Psoas muscle (tissue), 8 donors: Measurements from ENCODE around the gene ZNF394. TPM values are rescaled to one million over a fixed set of nuclear protein-coding genes. Genes with fewer than 3 reads are reported as not detected.

ENCODE experiments used
- ATAC-seq, 4 donors: fragments of 200-7000 bp; cut with Tn5 transposase; one replicate each; pipeline ENCODE4 v1.9.1; 2020; ENCODE audit warnings: moderate library complexity in 3 of 4, mild to moderate bottlenecking in 2 of 4
- DNase-seq, 2 donors: peaks; one replicate each; pipeline ENCODE4 v3.0.0-alpha.2; 2020
- H3K27ac ChIP-seq: fragments of 200-600 bp; one replicate; pipeline ENCODE4 v1.8.0; 2022
- H3K27me3 ChIP-seq, 3 donors: fragments of 200-600 bp in 1 of 3; one replicate each; pipeline versions ENCODE4 v1.6.1 to v1.8.0; 2013 to 2022; ENCODE audit warnings: low read length in 2 of 3, mild to moderate bottlenecking in 2 of 3, moderate library complexity in 1 of 3; ENCODE audit not compliant: insufficient read depth in 3 of 3
- H3K36me3 ChIP-seq, 2 donors: fragments of 200-600 bp in 1 of 2; one replicate each; pipeline versions ENCODE4 v1.6.1 to v1.8.0; 2013 to 2022; ENCODE audit warnings: low read depth in 1 of 2, mild to moderate bottlenecking in 1 of 2, moderate library complexity in 1 of 2; ENCODE audit not compliant: insufficient read depth in 1 of 2
- H3K4me1 ChIP-seq: fragments of 200-600 bp; one replicate; pipeline ENCODE4 v1.8.0; 2022
- H3K4me3 ChIP-seq: fragments of 200-600 bp; one replicate; pipeline ENCODE4 v1.8.0; 2022; ENCODE audit warnings: mild to moderate bottlenecking
- H3K9me3 ChIP-seq: fragments of 200-600 bp; one replicate; pipeline ENCODE4 v1.8.0; 2022
- CTCF ChIP-seq: fragments of 200-600 bp; IDR thresholded peaks from one replicate; pipeline ENCODE4 v1.8.0; 2022; ENCODE audit warnings: antibody characterized with exemption
- WGBS, 3 donors: extraction: QIAGEN DNeasy Blood & Tissue Kit; methylation state at CpG; one replicate each; pipeline versions ENCODE4 v1.1.6 to v1.1.7; 2013; 5-methylcytosine and 5-hydroxymethylcytosine counted together
- intact Hi-C, 2 donors: fragments of 100-400 bp; cut with DNase I; formaldehyde crosslinking; loops; one replicate each; pipeline versions ENCODE4 v1.11.0 to v1.14.2; 2022
- polyA plus RNA-seq, 3 donors: library from polyadenylated mRNA; stranded (reverse); fragments of 200-250 nt; gene quantifications; one replicate each; pipeline ENCODE4 v1.2.3, GENCODE V29; 2013
- total RNA-seq, 4 donors: library from RNA; stranded (reverse); fragmentation: NEBNext Ultra II Directional in 2 of 4; extraction: Animal tissue kit (Norgen Biotek cat#: 25700) in 2 of 4; gene quantifications; one replicate each; pipeline versions ENCODE4 v1.2.1 to v1.2.4, GENCODE V29; 2021 to 2023
- donor health status: healthy with polysubstance abuse.
- donor health status: DM: no; HTN: no; CAD: no; lungs with moderate emphysema.
- donor health status: Bipolar disorder and iron deficiency.
- donor health status: healthy.
- donor health status: DM: yes; HTN: yes; CAD: no.
- donor health status: DM: no; HTN: no; CAD: no.
- donor health status: DM: no; HTN: no; CAD: no.
- donor health status: DM: yes; HTN: yes; CAD: no.

ZNF394 gene
- total and polyA plus RNA-seq, 7 donors = 9.9 to 17.4 (median 15.9) TPM

DNA sequence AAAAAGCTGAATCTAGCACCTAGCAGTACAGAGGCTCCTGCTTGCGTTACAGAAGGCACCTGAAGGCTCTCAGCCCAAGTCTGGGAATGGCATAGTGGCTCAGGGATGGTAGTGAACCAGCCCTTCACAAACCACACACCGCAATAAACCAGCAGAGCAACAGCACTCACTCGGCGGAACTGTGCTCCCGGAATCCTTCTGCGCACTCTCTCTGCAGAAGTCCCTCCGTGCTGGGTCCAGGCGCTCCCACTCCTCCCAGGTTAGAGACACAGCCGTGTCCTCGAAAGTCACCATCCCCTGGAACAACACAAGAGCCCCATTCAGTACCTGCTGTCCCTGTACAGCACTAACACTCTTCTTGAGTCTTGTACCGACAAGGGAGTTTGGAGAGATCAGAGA lies 1.5 kb downstream of the ZNF394 start:
- Histone ChIP-seq H3K4me1 (peaks cover 24% of the 10 kb centered on the region), H3K27ac (peak overlapping the region; percentile 95), H3K27me3 (no peaks in the 10 kb centered on the region), H3K4me3 (peak overlapping the region; percentile 74), H3K9me3 (peaks cover 13% of the 10 kb centered on the region), H3K36me3 (peaks cover 12 to 49% of the 10 kb centered on the region in 2 donors)
- no peak for TF ChIP-seq CTCF
- intact Hi-C loops = no loop called here
- 69 to 74% (median 69%) methylated on average over 11 of the region's 11 CpGs for WGBS, 3 donors
- peak in 1 of 2 donors; percentile 15 for DNase-seq
- no peak for ATAC-seq

DNA sequence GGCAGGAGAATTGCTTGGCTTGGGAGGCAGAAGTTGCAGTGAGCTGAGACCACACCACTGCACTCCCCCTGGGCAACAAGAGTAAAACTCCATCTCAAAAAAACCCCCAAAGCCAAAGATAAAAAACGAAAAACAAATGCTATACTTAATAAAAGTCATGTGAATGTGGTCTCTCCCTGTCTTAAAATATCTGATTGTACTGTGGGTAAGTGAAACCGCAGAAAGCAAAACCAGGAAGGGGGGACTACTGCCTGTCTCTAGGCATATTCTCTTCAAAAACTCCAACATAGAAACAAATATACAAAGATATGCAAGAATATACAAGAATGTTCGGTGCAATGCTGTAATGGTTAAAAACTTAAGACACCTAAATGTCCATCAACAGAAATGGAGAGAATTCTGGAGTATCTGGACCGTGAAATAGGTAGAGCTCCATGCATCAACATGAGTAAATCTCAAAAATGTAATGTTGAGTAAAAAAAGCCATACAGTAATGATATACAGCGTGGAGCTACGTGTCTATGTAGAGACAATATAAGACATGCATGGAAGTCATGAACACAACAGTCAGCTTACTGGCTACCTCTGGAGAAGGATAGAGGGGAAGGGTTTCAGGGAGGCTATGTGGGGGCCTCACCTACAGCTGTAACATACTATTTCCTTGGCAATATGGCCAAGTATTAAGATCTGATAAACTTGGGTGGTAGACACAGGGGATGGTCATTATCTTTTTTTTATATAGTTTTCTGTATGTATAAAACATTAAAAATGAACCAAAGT lies 2.1 kb downstream of the ZNF394 start:
- intact Hi-C loops = no loop called here
- H3K27me3 ChIP-seq = no peaks in the 10 kb centered on the region
- H3K4me3 ChIP-seq = peak overlapping the region; percentile 74
- ATAC-seq (no peak), DNase-seq (no peak)
- peaks cover 24% of the 10 kb centered on the region for H3K4me1 ChIP-seq
- no peak overlapping the region for H3K27ac ChIP-seq
- TF ChIP-seq CTCF = no peak
- WGBS, 3 donors = 84 to 86% (median 85%) methylated on average over 6 of the region's 6 CpGs
- peaks cover 15 to 55% of the 10 kb centered on the region in 2 donors for H3K36me3 ChIP-seq
- peaks cover 19% of the 10 kb centered on the region for H3K9me3 ChIP-seq

- whole genome bisulfite sequencing, 3 donors = 95 to 100% (median 97%) methylated on average over 6 of the region's 6 CpGs
- intact Hi-C loops = no loop called here
- Histone ChIP-seq H3K4me3 (no peak overlapping the region), H3K27ac (no peak overlapping the region), H3K36me3 (peaks cover 19 to 72% of the 10 kb centered on the region in 2 donors), H3K27me3 (no peaks in the 10 kb centered on the region), H3K4me1 (peaks cover 13% of the 10 kb centered on the region), H3K9me3 (peaks cover 22% of the 10 kb centered on the region)
- DNase-seq = no peak
- ATAC-seq = no peak
- no peak for TF ChIP-seq CTCF
Observed at GRCh38 chr7:99493823-99494222, 6.3 kb downstream of the ZNF394 start.

- Histone ChIP-seq H3K27ac (no peak overlapping the region), H3K4me1 (no peaks in the 10 kb centered on the region), H3K4me3 (no peak overlapping the region), H3K9me3 (peaks cover 22% of the 10 kb centered on the region), H3K27me3 (no peaks in the 10 kb centered on the region), H3K36me3 (peaks cover 16 to 52% of the 10 kb centered on the region in 2 donors)
- WGBS, 3 donors = 65 to 75% (median 67%) methylated on average over 3 of the region's 3 CpGs
- DNase-seq (no peak), ATAC-seq (no peak)
- TF ChIP-seq CTCF = no peak
- intact Hi-C loops = no loop called here
Observed at GRCh38 chr7:99490878-99491277, 9.2 kb downstream of the ZNF394 start.
